Eye (tissue), 1 donor: ENCODE data around the gene CNGA4.
"Not testable (repeated sequence)": the region's sequence is repeated elsewhere in the genome, so short reads cannot be mapped to it uniquely, and the experiment has no call there.

Experiments
- DNase-seq: peaks from one replicate; pipeline ENCODE4 v3.0.0-alpha.2; 2015

CNGA4 gene

GRCh38 chr11:6269994-6270393 is 31.1 kb downstream of the CNGA4 start:
- DNase-seq, result no peak

GRCh38 chr11:6270584-6271246 is 31.8 kb downstream of the CNGA4 start:
- DNase-seq, result no peak

GRCh38 chr11:6271598-6271997 is 32.7 kb downstream of the CNGA4 start:
- no peak for DNase-seq

- DNase-seq, result no peak
These were observed 34.3 kb downstream of the CNGA4 start for GRCh38 chr11:6273188-6273587.

GRCh38 chr11:6280809-6281208 is 41.9 kb downstream of the CNGA4 start:
- DNase-seq, result not testable (repeated sequence)

GRCh38 chr11:6283453-6284023 is 44.6 kb downstream of the CNGA4 start:
- DNase-seq, result no peak

- DNase-seq, result no peak
These were observed 45.4 kb downstream of the CNGA4 start for GRCh38 chr11:6284250-6284649.

GRCh38 chr11:6285019-6285418 is 46.1 kb downstream of the CNGA4 start:
- DNase-seq, result no peak
